NT2/D1 (cell line): ENCODE measurements around the gene MAGI1.

Source experiments
- SUZ12 ChIP-seq: IDR thresholded peaks from 2 replicates; pipeline ENCODE4 v1.6.1; 2011; ENCODE audit not compliant: insufficient read length, insufficient read depth; ENCODE audit errors: extremely low read depth
- YY1 ChIP-seq: IDR thresholded peaks from 2 replicates; pipeline ENCODE4 v1.6.1; 2011; ENCODE audit not compliant: insufficient read length, insufficient read depth
- ZNF274 ChIP-seq: IDR thresholded peaks from 2 replicates; pipeline ENCODE4 v1.6.1; 2011; ENCODE audit warnings: mild to moderate bottlenecking, low read depth, low read length

DNA sequence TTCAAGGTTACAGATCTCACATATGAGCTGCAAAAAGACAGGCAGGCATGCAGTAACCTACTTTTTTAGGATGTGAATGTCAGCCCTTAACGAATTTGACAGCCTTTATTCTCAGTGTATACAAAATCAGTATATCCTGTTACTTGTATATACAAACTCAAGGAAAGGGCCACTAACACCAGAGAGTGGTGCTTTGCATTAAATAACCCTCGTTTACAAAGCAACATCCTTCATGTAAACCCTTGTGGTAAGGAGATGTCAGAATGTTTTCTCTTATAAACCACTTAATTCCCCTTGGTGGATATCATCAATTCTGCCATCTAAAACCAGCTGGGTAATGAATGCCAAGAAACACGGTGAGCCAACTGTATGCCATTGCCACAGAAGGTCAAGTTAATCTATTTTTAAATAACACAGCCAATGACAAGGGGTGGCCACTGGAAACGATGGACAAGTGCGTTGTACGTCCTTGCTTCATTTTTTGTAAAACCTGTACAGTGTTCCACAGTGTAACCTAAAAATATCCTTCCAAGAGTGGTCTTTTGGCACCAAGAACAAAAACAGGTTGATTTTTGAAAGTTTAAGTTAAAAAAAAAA lies 7.5 kb downstream of the MAGI1 start:
- no peak for TF ChIP-seq ZNF274
- TF ChIP-seq YY1 = no peak
- no peak for TF ChIP-seq SUZ12
